Fibroblast of mammary gland (primary cell): ENCODE results near the gene WDR19.

ENCODE experiments used
- DNase-seq: peaks from one replicate; pipeline ENCODE4 v3.0.0-alpha.2; 2010; ENCODE audit warnings: low read depth
- H3K4me3 ChIP-seq: 2 replicates; pipeline ENCODE4 v1.5.1; 2011; ENCODE audit warnings: low read depth, mild to moderate bottlenecking, low read length, moderate library complexity; ENCODE audit not compliant: control insufficient read depth
- TF ChIP-seq, protein P1 (sequence below): conservative IDR thresholded peaks from 2 replicates; pipeline ENCODE4 v1.5.1; 2011; ENCODE audit warnings: low read depth, low read length, inconsistent platforms; ENCODE audit not compliant: control insufficient read depth, insufficient read depth

Gene WDR19

GRCh38 chr4:39237179-39237578 lies 54.9 kb downstream of the WDR19 start:
- TF ChIP-seq, protein P1, sequence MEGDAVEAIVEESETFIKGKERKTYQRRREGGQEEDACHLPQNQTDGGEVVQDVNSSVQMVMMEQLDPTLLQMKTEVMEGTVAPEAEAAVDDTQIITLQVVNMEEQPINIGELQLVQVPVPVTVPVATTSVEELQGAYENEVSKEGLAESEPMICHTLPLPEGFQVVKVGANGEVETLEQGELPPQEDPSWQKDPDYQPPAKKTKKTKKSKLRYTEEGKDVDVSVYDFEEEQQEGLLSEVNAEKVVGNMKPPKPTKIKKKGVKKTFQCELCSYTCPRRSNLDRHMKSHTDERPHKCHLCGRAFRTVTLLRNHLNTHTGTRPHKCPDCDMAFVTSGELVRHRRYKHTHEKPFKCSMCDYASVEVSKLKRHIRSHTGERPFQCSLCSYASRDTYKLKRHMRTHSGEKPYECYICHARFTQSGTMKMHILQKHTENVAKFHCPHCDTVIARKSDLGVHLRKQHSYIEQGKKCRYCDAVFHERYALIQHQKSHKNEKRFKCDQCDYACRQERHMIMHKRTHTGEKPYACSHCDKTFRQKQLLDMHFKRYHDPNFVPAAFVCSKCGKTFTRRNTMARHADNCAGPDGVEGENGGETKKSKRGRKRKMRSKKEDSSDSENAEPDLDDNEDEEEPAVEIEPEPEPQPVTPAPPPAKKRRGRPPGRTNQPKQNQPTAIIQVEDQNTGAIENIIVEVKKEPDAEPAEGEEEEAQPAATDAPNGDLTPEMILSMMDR, result no peak
- no peak for DNase-seq
- H3K4me3 ChIP-seq, result no peak overlapping the region

DNA sequence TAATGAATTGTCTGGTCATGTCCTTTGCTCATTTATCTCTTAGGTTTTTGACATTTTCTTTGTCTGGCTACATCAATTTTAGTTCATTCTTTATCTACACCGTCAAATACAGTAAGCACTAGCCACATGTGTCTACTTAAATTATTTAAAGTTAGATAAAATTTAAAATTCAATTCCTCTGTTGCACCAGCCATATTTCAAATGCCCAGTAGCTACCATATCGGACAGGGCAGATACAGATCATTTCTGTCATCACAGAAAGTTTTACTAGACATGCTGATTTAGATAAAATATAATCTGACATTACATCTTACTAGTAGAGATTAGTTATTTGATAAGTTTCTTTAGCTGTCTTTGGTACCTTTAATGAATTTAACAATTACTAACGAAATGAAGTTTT lies 61.1 kb downstream of the WDR19 start:
- DNase-seq, result no peak
- TF ChIP-seq, protein P1, result no peak
- H3K4me3 ChIP-seq, result no peak overlapping the region

GRCh38 chr4:39255266-39255665 lies 72.9 kb downstream of the WDR19 start:
- TF ChIP-seq, protein P1, result peak; percentile 21
- H3K4me3 ChIP-seq, result no peak overlapping the region
- DNase-seq, result peak; percentile 6

DNA sequence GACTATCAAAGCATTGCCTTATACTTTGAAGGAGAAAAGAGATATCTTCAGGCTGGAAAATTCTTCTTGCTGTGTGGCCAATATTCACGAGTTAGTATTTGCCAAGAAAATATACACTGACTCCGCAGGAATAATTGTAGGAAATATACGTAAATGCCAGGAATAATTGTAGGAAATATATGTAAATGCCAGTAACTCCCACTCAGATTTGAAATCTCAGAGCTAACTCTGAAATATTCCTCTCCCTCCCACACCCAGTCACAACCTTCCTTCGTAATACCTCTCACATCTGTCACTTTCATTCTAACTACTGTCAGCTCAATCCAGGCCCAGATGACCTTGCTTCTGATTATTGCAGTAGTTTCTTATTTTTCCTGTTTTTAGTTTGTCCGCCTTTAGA lies 73.5 kb downstream of the WDR19 start:
- no peak overlapping the region for H3K4me3 ChIP-seq
- no peak for DNase-seq
- TF ChIP-seq, protein P1, result no peak

DNA sequence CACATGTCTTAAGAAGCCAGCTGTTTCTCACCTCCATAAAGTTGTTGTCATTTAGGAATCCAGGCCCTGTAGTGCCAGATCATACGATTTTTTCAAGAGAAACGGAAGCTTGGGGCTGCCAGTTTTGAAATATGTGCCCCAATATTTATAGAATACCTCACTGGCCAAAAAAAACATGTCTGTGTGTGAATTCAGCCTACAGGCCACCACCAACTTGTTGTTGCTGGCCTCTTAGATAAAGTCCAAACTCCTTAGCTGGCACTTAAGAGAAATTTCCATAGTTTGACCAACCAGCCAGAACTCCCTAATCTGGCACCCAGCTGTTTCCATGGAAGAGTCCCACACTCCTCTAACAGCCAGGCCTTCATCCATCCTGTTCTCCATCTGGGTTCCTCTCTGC lies 74.1 kb downstream of the WDR19 start:
- TF ChIP-seq, protein P1, result no peak

GRCh38 chr4:39259571-39260330 lies 77.4 kb downstream of the WDR19 start:
- TF ChIP-seq, protein P1, result no peak
- H3K4me3 ChIP-seq, result no peak overlapping the region

More for the DNA sequence above, 74.1 kb downstream of the WDR19 start:
- no peak overlapping the region for H3K4me3 ChIP-seq
- DNase-seq, result no peak

DNA sequence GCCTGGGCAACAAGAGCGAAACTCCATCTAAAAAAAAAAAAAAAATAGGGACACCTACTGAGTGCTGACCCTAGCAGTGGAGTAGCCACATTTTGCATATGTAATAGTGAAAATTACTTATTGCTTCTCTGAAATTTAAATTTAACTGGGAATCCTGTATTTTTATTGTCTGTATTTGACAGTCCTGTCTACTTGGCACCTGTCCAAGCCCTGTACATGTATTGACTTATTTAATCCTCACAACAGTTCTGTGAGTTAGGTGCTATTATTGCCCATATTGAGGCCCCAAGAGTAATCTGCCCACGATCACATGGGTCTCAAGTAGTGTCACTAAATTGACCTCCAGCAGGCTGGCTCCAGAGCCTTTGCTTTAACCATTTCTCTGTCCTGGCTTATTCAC lies 81.6 kb downstream of the WDR19 start:
- TF ChIP-seq, protein P1, result no peak
- H3K4me3 ChIP-seq, result no peak overlapping the region
- no peak for DNase-seq

More at GRCh38 chr4:39259571-39260330, 77.4 kb downstream of the WDR19 start:
- DNase-seq, result peak; percentile 12
